Mammary epithelial cell (primary cell): ENCODE results near the gene SLC25A24.

ENCODE experiments used
- EZH2 ChIP-seq: IDR thresholded peaks from 2 replicates; pipeline ENCODE4 v1.6.1; 2012; ENCODE audit warnings: low read length, inconsistent platforms, borderline replicate concordance
- TF ChIP-seq, protein P1 (sequence below), 2 donors: IDR thresholded peaks in 1 of 2; conservative IDR thresholded peaks in 1 of 2; 2 replicates each; pipeline ENCODE4 v1.5.1; 2011 to 2012; ENCODE audit warnings: inconsistent platforms in 2 of 2, low read length in 2 of 2, mild to moderate bottlenecking in 2 of 2, control low read depth in 1 of 2, low read depth in 1 of 2; ENCODE audit not compliant: insufficient read depth in 1 of 2; ENCODE audit errors: extremely low read depth in 1 of 2

DNA sequence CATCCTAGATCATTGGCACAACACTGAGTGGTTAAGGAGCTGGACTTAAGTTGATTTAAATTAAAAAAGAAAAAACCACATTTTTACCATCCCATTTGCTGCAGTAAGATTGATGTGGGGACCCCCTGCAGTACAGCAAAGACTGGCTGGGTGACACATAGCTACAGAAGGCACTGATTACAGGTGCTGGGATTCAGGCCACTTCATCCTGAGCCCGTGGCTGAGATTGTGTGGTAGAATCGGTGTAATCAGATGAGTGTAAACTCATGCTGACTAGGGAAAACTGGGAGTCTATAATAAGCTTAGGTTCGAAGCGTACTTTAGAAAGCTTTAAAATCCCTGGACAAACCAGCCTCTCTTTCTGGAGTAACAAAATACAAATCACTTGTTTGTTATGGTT lies 70.1 kb downstream of the SLC25A24 start:
- TF ChIP-seq, protein P1, sequence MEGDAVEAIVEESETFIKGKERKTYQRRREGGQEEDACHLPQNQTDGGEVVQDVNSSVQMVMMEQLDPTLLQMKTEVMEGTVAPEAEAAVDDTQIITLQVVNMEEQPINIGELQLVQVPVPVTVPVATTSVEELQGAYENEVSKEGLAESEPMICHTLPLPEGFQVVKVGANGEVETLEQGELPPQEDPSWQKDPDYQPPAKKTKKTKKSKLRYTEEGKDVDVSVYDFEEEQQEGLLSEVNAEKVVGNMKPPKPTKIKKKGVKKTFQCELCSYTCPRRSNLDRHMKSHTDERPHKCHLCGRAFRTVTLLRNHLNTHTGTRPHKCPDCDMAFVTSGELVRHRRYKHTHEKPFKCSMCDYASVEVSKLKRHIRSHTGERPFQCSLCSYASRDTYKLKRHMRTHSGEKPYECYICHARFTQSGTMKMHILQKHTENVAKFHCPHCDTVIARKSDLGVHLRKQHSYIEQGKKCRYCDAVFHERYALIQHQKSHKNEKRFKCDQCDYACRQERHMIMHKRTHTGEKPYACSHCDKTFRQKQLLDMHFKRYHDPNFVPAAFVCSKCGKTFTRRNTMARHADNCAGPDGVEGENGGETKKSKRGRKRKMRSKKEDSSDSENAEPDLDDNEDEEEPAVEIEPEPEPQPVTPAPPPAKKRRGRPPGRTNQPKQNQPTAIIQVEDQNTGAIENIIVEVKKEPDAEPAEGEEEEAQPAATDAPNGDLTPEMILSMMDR (conservative IDR thresholded peaks at IDR 0.05 in 1 of 2, IDR thresholded peaks at IDR 0.05 in 1 of 2; ENCODE audit: extremely low read depth in 1 of 2, insufficient read depth in 1 of 2, low read depth in 1 of 2, low read length in 2 of 2): no peak
- TF ChIP-seq EZH2: no peak
